Activated CD4-positive, CD25-positive, alpha-beta regulatory T cell treated with anti-CD3 and anti-CD28 coated beads, Interleukin-2, amount 50 U/mL, for 72 hours (primary cell): ENCODE measurements around the gene ANKMY1.
"Not testable (repeated sequence)": the region's sequence is repeated elsewhere in the genome, so short reads cannot be mapped to it uniquely, and the experiment has no call there.

Experiments
- DNase-seq: peaks from one replicate; pipeline ENCODE4 v3.0.0; 2021

ANKMY1 gene

DNA sequence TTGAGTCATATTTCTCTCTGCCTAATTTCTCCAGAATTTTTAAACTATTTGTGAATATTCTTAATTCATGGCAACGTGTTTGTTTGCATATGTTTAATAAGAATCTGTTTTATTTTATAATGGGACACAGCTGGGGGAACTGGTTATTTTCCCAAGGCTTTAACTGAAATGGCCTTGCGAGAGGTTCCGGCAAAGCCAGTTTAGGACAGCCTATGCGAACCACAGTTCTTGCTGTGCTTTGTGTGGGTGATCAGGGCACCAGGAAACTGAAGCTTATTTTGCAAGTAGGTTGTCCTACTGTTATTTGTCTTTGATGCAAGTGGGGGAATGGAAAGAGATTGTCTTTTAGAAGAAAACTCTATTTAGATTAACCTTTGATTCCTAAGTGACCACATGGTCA, 6.5 kb downstream of the ANKMY1 start:
- DNase-seq: no peak

DNA sequence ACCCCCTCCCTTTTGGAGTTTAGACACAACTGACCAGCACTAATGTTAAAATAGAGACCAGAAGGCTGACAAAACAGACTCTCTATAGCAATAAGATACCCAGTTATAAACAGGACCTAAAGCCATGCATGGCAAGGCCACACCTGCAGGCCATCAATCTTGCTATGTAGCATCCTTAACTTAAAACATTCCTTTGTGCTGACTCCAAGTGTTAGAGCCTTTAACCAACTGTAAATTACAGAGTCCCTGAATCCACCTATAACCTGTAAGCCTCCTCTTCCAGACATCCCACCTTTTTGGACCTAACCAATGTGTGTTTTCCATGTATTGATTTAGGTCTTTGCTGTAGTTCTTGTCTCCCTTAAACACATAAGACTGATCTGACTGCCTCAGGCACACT, 17.9 kb downstream of the ANKMY1 start:
- DNase-seq: no peak

DNA sequence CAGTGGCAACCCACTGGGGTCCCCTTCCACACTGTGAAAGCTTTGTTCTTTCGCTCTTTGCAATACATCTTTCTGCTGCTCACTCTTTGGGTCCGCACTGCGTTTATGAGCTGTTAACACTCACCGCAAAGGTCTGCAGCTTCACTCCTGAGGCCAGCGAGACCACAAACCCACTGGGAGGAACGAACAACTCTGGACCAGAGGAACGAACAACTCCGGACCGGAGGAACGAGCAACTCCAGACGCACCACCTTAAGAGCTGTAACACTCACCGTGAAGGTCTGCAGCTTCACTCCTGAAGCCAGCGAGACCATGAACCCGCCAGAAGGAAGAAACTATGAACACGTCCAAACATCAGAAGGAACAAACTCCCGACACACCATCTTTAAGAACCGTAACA, 18.7 kb downstream of the ANKMY1 start:
- not testable (repeated sequence) for DNase-seq

DNA sequence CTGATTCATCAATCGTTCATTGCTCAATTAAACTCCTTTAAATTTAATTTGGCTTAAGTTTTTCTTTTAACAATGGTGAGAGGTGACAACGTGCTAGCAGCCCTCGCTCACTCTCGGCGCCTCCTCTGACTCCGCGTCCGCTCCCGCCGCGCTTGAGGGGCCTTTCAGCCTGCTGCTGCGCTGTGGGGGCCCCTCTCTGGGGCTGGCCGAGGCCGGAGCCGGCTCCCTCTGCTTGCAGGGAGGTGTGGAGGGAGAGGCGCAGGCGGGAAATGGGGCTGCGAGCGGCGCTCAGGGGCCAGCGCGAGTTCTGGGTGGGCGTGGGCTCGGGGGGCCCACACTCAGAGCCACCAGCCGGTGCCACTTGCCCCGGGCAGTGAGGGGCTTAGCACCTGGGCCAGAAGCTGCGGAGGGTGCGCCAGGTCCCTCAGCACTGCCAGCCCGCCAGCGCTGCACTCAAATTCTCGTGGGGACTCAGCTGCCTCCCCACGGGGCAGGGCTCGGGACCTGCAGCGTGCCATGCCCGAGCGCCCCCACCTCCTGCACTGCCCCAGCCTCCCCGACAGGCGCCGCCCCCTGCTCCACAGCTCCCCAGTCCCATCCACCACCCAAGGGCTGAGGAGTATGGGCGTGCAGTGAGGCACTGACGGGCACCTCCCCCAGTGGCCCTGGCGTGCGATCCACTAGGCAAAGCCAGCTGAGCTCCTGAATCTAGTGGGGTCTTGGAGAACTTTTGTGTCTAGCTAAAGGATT, 19.6 kb downstream of the ANKMY1 start:
- DNase-seq: no peak

DNA sequence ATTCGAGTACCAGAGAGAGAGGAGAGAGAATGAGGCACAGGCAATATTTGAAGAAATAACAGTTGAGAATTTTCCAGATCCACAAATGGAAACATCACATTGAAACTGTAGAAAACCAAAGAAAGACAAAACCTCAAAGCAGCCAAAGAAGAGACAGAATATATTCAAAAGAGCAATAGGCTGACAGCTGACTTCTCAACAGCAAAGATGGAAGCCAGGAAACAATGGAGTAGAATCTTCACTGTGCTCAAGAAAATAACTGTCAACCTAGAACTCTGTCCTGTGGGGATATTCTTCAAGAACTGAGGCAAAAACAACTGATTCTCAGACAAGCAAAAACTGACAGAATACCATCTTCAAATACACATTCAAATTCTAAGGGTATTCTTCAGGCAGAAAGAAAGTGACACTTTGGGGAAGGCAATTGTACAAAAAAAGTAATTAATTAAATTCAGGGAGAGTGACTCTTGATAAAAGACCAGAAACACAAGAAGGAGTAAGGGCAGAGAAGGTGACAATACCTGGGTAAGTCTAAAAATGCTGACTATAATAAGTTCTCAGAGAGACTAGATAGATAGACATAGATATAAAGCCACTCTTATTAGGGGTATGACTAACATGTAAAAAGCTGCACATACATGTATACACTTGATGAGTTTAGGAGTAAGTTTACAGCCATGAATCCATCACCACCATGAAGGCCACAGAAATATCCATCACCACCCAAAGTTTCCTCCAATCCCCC, 25.6 kb downstream of the ANKMY1 start:
- no peak for DNase-seq

DNA sequence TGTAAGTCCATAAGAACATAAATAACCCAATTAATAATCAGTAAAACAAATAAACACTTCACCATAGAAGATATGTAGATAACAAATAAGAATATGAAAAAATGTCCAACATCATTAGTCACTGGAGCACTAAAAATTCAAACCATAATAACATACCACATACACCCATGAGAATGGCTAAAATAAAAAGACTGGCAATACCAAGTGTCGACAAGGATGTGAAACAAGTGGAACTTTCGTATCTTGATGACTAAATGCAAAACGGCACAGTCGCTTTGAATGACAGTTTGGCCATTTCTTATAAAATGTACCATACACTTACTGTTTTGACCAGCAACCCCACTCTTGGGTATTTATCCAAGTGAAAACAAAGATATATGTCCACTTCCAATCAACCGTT, 26.8 kb downstream of the ANKMY1 start:
- no peak for DNase-seq

DNA sequence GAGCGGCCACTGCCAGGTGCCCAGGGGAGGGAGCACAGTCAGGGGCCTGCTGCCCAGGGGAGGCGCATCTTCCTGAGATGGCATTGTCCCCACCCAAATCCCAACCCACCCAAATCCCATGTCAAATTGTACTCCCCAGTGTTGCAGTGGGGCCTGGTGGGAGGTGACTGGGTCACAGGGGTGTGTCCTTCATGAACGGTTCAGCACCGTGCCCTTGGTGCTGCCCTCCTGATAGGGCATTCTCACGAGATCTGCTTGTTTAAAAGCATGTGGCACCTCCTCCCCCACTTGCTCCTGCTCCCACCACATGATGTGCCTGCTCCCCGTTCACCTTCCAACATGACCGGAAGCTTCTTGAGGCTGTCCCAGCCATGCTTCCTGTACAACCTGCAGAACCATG, 27.6 kb downstream of the ANKMY1 start:
- DNase-seq: no peak

DNA sequence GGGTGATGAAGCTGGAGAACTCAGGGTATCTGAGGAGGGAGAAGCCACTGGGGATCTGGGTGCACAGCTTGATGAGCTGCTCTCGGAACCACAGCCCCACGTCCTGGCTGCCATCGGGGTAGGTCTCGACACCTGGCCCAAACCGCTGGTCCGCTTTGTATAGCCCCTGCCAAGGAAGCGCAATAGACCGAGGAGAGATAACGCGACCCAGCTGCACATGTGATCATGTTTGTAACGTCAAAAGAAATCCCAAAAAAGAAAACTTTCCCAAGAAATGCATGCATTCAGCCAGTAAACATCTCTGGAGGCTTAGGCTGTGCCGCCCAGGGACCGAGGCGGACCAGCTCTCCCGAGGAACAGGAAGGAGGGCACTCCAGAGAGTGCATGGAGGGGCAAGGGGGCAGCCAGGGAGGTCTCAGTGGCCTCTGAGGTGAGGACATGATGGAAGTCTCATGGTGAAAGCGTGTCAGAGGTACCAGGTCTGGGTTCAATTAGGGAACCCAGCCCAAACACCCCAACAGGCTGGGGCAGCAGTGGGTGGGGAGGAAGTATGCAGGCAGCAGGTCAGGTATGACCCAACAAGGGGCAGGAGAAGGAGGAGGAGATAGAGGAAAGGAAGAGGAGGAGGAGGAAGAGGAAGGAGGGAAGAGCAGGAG, 28.3 kb downstream of the ANKMY1 start:
- no peak for DNase-seq

DNA sequence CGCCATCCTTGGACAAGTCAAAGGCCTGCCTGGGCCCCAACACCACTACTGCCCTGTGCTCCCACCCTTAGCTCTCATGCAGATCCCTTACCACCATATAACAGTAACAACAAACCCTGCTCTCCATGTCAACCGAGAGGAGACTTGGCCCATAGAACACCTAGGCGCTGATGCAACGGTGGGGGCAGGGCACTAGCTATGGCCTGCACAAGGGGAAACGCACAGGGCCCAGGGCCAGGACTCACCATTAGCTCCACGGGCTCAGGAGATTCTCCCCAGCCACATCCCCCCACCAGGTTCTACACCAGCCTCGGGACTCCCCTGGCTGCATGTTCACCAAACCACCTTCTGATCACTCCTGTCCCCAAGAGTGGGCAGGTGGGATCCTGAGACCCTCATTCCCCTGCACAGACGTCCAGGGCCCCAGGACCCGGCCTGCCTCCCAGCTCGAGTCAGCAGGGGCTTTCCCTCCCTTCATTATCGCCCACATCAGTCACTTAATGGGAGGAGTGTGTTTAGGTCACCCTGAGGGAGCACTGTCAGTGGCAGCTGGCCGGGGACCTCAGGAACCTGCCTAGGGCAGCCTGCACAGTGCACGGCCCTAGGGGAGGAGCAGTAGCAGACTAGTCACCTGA, 29.3 kb downstream of the ANKMY1 start:
- DNase-seq: no peak

DNA sequence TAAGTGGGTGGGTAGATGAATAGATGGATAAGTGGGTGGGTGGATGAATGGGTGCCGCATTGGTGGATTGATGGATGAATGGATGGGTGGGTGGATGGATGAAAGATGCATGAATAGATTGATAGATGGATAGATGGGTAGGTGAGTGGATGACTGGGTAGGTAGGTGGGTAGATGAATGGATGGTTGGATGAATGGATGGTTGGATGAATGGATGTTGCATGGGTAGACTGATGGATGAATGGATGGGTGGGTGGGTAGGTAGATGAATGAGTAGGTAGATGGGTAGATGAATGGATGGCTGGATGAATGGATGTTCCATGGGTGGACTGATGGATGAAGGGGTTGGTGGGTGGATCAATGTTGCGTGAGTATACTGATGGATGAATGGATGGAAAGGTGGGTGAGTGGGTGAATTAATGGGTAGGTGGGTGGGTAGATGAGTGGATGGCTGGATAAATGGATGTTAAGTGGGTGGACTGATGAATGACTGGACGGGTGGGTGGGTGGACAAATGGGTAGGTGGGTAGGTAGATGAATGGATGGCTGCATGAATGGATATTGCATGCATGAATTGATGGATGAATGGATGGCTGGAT, 30.5 kb downstream of the ANKMY1 start:
- no peak for DNase-seq

DNA sequence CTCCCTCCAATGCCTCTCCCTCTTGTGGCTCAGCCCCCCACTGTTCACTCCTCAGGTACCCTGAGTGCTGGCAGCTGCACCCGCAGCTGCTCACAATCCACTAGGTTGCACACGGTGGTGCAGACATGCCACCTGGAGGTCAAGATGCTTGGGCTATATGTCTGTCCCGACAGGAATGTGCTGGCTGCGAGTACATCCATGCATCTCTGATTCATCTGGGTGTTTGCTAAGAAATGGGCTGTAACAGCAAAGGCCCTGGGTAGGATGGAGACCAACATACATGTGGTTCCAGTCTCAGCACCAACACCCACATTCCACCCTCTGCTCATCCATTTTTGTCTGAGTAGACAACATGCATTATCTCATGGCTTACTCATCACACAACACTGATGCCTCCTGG, 31.3 kb downstream of the ANKMY1 start:
- DNase-seq: no peak

DNA sequence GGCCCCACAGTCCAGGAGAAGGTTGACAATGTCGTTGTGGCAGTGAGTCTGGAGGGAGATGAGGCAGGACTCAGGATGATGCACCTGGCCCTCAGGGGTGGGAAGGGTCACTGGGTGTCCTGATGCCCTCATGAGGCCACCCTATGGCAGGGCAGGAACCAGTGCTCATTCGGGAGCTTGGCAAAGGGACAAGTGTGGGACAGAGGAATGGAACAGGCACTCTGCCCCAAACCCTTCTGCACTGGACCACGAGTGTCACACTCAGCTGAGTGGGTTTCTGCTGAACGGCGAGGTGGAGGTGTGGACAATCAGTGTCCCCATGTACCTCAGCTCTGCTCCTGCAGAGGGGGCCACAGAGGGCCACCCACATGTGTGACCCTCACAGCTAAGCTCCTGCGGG, 32.0 kb downstream of the ANKMY1 start:
- DNase-seq: no peak

DNA sequence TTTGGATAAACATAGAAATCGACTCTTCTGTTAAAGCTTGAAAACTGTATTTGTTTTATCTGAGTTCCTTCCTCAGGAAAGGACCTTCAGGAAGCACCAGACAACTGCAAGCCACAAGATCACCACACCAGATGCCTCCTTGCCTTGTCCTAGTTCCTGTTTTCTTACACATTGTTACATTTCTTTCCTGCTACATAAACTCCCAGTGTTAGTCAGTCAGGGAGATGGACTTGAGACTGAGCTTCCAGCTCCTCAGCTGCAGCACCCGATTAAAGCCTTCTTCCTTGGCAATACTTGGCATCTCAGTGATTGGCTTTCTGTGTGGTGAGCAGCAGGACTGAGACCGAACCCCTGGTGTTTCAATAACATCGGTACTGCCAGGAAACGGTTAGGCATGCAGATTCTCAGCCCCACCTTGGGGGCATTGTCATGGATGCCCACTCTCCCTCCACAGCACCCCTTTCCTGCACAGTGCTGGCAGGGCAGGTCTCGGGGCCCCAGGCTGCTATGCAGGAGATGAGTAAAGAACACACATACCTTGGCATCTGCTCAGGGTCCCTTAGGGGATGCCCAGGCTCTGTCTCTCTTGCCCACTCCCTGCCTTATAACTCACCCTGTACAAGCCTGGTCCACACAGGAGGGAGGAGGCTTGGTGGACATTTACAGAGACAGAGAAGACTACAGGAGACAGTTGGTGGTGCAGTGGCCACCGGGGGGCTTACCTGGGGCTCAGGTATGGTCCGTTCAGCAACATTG, 32.6 kb downstream of the ANKMY1 start:
- no peak for DNase-seq

DNA sequence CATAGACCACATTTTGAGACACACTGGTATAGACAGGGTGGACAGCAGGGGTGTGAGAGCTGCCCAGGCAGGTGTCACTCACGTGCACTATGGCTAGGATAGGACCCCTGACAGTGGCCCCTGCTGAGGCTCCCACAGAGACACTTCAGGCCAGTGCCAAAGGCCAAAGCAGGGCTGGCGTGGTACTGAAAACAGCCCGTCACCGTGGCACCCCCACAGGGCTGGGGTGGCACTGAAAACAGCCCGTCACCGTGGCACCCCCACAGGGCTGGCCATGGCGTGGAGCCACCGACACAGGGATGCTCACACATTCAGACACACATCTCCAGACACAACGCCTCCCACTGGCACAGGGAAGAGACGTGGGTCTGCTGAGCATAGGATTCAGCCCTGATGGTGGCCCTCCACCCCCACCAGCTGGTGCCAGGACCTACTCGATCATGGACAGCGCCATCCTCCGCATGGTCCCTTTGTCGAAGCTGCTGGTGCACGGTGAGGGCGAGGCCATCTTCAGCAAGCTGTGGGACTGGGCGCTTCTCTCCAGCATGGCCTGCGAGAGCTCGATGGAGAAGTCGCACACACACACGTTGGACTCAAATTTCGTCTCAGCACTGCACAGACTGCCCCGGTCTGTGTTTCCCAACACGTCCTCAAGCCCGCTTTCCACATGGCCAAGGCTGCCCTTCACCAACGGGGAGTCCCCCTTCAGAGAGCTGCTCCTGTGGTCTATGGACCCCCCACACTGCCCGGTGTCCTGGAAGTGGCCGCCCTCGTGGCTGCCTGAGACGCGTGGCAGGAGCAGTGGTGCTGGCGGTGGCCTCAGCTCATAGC, 34.1 kb downstream of the ANKMY1 start:
- no peak for DNase-seq

DNA sequence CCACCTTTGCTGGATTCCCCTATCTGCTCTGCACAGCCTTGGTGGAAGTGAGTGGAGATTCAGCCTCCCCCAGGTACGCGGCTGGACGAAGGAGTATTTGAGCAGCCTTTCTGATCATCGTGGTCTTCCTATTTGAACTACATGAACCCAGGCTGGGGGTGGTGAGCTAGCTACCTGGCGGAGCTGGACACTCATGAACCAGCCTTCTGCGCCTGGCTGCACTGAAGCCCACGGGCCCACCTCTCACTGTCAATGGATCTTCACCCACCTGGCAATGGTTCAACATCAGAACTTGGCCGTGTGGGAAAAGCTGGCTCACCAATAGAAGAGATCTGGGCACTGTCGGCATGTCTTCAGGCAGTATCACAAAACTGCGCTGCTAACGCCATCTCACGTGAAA, 35.4 kb downstream of the ANKMY1 start:
- no peak for DNase-seq

DNA sequence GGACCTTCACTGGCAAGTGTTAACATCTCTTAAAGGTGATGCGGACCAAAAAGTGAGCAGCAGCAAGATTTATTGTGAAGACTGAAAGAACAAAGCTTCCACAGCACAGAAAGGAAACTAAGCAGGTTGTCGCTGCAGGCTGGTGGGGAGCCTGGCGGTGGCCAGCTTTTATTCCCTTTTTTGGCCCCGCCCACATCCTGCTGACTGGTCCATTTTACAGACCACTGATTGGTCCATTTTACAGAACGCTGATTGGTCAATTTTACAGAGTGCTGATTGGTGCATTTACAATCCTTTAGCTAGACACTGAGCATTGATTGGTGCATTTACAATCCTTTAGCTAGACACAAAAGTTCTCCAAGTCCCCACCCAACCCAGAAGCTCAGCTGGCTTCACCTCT, 35.9 kb downstream of the ANKMY1 start:
- not testable (repeated sequence) for DNase-seq

DNA sequence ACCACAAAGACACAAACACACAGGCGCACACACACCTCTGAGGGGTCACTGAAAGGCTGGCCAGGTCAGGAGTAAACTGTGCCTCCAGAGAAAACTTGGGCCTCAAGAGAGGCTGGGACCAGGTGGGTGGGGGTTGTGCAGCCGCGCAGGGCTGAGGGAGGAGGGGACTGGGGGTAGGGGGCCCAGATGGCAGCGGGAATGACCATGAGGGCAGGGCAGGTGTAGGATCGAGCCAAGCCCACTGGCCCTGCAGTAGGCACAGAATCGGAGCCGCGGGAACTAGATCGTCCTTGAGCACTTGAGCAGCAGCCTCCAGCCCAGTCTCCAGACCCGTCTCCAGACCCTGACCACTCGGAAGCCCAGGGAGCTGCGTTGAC, 36.8 kb downstream of the ANKMY1 start:
- no peak for DNase-seq

DNA sequence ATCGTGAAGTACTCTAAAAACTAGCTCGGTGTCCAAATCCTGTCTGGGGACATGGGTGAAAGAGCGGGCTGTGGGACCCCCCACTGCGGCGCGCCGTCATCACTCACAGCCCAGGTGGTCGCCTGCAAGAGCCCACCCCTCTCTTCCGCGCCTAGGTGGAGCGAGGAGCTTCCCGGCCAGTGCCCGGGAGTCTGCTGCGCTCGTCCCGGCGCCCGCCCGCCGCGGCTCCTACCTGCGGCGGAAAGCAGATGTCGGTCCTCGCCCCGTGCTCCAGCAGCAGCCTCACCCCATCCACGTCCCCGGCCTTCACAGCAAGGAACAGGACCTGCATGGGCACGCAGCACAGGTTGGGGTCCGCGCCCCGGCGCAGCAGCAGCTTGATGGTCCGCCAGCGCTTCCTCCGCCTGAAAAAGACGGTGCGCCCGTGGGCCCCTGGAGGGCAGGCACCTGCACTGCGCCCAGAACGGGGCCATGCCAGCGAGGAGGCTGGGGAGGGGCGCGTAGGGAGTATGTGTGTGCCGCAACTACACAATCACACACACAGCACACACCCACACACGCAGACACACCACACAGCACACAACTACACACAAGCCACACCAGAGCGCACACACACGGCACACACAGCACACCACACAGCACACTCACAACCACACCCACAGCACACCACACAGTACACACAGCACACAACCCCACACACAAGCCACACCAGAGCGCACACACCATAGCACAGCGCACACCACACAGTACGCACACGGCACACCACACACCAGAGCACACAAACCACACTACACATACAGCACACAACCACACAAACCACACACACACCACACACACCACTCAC, 37.4 kb downstream of the ANKMY1 start:
- no peak for DNase-seq

DNA sequence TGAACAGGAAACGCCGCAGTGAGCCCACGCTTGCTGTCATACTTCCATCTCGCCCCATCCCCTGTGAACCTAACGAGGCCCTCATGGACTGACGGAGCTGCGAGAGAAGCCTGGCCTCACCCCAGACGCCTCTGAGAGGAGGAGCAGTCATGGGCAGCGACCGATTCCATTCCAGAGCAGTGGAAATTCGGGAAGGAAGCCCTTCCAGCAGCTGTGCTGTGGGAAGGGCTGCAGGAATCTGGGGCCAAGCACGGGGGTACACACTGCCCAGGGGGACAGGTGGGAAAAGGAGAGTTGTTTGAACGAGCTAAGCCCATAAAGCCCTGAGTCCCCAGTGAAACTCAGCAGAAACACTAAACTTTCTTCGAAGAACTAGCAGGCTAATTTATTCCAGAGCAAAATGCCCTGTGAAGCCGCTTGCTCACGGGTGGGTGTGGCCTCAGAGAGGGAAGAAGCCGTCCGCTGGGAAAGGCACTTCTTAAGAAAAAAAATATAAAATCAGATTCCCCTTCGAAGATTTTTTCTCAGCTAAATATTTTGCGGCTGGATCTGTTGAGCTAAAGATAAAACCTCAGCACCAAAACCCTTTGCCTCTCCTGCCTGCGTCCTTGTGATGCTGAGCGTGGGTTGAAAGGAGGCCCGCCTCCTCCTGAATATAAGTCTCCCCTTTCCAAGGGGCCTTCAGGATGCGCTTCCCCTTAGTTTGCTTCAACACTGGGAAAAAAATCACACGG, 38.2 kb downstream of the ANKMY1 start:
- no peak for DNase-seq

DNA sequence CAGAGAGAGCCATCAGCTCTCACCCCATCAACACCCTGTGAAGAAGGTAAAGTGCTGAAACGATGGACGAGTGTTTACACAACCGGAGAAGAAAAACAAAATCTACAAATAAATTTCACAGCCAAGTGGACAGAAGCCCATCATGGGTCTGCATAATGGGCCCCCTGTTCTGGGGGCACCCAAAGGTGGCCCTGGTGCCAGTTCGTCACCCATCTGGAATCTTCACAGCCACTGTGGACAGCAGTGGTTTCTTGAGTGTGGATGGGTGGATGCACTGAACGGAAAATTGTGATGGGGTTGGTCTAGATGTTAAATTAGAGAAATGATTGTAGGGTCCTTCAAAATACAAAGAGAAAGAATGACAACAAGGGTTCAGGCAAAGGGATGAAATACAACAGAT, 38.8 kb downstream of the ANKMY1 start:
- no peak for DNase-seq
